ENCODE results near the gene C11orf54. TPM values are rescaled to one million over a fixed set of nuclear protein-coding genes. Genes with fewer than 3 reads are reported as not detected.

C11orf54 gene
- total and polyA plus RNA-seq, 10 of the 15 experiments (the other 5 are each of a cell fraction or from before 2014, with no cell fraction given) = 15.1 to 32.3 (median 26.8) TPM

DNA sequence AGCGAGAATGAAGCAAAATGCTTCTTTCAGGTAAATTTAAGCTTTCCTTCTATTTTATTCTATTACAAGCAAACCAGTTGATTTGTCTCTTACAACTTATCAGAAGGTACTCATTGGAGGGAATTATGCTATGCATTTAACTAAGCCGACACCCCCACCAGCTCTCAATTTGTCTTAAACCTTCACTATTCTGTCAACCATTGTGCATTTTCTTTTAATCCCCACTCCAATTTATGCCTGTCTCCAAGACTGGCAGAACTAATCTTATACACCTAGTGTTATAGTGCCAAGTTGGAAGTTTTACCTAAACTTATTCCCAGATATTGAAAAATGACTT lies 12.7 kb upstream of the C11orf54 start:
- intact Hi-C loops (cut with micrococcal nuclease; ENCODE audit: unreplicated experiment) = no loop called here
- CTCF ChIA-PET = interaction anchor here (1.2 to 1.6 kb wide), 4 partner anchors 9 to 55 kb away, joined by 4 read pairs; partner anchors contain the start of gene MED17
- TF ChIP-seq, protein P1, sequence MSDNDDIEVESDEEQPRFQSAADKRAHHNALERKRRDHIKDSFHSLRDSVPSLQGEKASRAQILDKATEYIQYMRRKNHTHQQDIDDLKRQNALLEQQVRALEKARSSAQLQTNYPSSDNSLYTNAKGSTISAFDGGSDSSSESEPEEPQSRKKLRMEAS (IDR thresholded peaks at IDR 0.05; ENCODE audit: low read depth, low read length) = no peak
- TF ChIP-seq JUNB (IDR thresholded peaks at IDR 0.05) (no peak), STAT1 (conservative IDR thresholded peaks at IDR 0.05) (no peak), RAD51 (IDR thresholded peaks at IDR 0.05) (no peak), SMARCA5 (IDR thresholded peaks at IDR 0.05) (no peak), MTA3 (IDR thresholded peaks at IDR 0.05; ENCODE audit: borderline replicate concordance, low read length) (peak; percentile 73; the same call in 1 of the 2 replicates), ZNF24 (IDR thresholded peaks at IDR 0.05) (no peak), PAX8 (IDR thresholded peaks at IDR 0.05) (no peak), MXI1 (IDR thresholded peaks at IDR 0.05; ENCODE audit: low read depth, low read length) (no peak), CREB1 (IDR thresholded peaks at IDR 0.05; ENCODE audit: low read depth) (no peak), ZBED1 (IDR thresholded peaks at IDR 0.05; ENCODE audit: borderline replicate concordance) (no peak), CREM (IDR thresholded peaks at IDR 0.05; ENCODE audit: low read depth) (no peak), NR2C1 (IDR thresholded peaks at IDR 0.05) (no peak)
- TF ChIP-seq, protein P2, sequence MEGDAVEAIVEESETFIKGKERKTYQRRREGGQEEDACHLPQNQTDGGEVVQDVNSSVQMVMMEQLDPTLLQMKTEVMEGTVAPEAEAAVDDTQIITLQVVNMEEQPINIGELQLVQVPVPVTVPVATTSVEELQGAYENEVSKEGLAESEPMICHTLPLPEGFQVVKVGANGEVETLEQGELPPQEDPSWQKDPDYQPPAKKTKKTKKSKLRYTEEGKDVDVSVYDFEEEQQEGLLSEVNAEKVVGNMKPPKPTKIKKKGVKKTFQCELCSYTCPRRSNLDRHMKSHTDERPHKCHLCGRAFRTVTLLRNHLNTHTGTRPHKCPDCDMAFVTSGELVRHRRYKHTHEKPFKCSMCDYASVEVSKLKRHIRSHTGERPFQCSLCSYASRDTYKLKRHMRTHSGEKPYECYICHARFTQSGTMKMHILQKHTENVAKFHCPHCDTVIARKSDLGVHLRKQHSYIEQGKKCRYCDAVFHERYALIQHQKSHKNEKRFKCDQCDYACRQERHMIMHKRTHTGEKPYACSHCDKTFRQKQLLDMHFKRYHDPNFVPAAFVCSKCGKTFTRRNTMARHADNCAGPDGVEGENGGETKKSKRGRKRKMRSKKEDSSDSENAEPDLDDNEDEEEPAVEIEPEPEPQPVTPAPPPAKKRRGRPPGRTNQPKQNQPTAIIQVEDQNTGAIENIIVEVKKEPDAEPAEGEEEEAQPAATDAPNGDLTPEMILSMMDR (IDR thresholded peaks at IDR 0.05 in 2 of 3, conservative IDR thresholded peaks at IDR 0.05 in 1 of 3; ENCODE audit: control insufficient read depth in 2 of 3, extremely low read depth in 1 of 3, insufficient read depth in 1 of 3, low read depth in 3 of 3, low read length in 3 of 3) = no peak
- TF ChIP-seq, protein P3, sequence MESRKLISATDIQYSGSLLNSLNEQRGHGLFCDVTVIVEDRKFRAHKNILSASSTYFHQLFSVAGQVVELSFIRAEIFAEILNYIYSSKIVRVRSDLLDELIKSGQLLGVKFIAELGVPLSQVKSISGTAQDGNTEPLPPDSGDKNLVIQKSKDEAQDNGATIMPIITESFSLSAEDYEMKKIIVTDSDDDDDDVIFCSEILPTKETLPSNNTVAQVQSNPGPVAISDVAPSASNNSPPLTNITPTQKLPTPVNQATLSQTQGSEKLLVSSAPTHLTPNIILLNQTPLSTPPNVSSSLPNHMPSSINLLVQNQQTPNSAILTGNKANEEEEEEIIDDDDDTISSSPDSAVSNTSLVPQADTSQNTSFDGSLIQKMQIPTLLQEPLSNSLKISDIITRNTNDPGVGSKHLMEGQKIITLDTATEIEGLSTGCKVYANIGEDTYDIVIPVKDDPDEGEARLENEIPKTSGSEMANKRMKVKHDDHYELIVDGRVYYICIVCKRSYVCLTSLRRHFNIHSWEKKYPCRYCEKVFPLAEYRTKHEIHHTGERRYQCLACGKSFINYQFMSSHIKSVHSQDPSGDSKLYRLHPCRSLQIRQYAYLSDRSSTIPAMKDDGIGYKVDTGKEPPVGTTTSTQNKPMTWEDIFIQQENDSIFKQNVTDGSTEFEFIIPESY (IDR thresholded peaks at IDR 0.05) = no peak
- TF ChIP-seq, protein P4, sequence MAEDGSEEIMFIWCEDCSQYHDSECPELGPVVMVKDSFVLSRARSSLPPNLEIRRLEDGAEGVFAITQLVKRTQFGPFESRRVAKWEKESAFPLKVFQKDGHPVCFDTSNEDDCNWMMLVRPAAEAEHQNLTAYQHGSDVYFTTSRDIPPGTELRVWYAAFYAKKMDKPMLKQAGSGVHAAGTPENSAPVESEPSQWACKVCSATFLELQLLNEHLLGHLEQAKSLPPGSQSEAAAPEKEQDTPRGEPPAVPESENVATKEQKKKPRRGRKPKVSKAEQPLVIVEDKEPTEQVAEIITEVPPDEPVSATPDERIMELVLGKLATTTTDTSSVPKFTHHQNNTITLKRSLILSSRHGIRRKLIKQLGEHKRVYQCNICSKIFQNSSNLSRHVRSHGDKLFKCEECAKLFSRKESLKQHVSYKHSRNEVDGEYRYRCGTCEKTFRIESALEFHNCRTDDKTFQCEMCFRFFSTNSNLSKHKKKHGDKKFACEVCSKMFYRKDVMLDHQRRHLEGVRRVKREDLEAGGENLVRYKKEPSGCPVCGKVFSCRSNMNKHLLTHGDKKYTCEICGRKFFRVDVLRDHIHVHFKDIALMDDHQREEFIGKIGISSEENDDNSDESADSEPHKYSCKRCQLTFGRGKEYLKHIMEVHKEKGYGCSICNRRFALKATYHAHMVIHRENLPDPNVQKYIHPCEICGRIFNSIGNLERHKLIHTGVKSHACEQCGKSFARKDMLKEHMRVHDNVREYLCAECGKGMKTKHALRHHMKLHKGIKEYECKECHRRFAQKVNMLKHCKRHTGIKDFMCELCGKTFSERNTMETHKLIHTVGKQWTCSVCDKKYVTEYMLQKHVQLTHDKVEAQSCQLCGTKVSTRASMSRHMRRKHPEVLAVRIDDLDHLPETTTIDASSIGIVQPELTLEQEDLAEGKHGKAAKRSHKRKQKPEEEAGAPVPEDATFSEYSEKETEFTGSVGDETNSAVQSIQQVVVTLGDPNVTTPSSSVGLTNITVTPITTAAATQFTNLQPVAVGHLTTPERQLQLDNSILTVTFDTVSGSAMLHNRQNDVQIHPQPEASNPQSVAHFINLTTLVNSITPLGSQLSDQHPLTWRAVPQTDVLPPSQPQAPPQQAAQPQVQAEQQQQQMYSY (CRISPR knock-in tag; IDR thresholded peaks at IDR 0.05) = no peak
- TF ChIP-seq, protein P5, sequence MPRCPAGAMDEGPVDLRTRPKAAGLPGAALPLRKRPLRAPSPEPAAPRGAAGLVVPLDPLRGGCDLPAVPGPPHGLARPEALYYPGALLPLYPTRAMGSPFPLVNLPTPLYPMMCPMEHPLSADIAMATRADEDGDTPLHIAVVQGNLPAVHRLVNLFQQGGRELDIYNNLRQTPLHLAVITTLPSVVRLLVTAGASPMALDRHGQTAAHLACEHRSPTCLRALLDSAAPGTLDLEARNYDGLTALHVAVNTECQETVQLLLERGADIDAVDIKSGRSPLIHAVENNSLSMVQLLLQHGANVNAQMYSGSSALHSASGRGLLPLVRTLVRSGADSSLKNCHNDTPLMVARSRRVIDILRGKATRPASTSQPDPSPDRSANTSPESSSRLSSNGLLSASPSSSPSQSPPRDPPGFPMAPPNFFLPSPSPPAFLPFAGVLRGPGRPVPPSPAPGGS (IDR thresholded peaks at IDR 0.05; ENCODE audit: borderline replicate concordance, insufficient read depth, low read depth, low read length, poor library complexity, severe bottlenecking) = peak; percentile 55

More for the DNA sequence above, 12.7 kb upstream of the C11orf54 start:
- H3K4me1 ChIP-seq (ENCODE audit: control insufficient read depth, insufficient read depth, low read length) = no peaks in the 10 kb centered on the region
- no peaks in the 10 kb centered on the region for H3K9me3 ChIP-seq (replicated peaks; ENCODE audit: control insufficient read depth, insufficient read depth, low read length)
- FAIRE-seq (no peak), ATAC-seq (peak; percentile 3; the same call in 2 of the 3 replicates), DNase-seq (ENCODE audit: low read depth, low spot score) (no peak)
- H4K20me1 ChIP-seq (ENCODE audit: control insufficient read depth, insufficient read depth) = no peaks in the 10 kb centered on the region
- in situ Hi-C loops (cut with MboI) = no loop called here
- POLR2A ChIA-PET = interaction anchor here (1.1 to 2.2 kb wide), 2 partner anchors 9 to 12 kb away, joined by 3 to 8 read pairs; no protein-coding TSS in a partner anchor
- no peak overlapping the region for H3K27ac ChIP-seq (ENCODE audit: control insufficient read depth, insufficient read depth)
- no TSS peak for BruUV-seq (replicated peaks)
- no peak overlapping the region for H3K4me3 ChIP-seq
- H3K27me3 ChIP-seq (replicated peaks in 1 of 2; ENCODE audit: control insufficient read depth in 2 of 2, insufficient read depth in 2 of 2, low read length in 1 of 2) = no peaks in the 10 kb centered on the region
- no peak overlapping the region for H2AFZ ChIP-seq (ENCODE audit: control insufficient read depth, low read depth, low read length)
- H3K36me3 ChIP-seq (ENCODE audit: control insufficient read depth in 2 of 2, insufficient read depth in 2 of 2, low read length in 1 of 2) = peaks cover 3 to 38% of the 10 kb centered on the region in 2 experiments
- RAD21 ChIA-PET (ENCODE audit: unreplicated experiment) = interaction anchor here (2.2 to 3.8 kb wide), 2 partner anchors 12 to 55 kb away, joined by 6 to 14 read pairs; partner anchors contain the start of genes C11orf54, MED17 and TAF1D
- H3K9ac ChIP-seq (ENCODE audit: control insufficient read depth, insufficient read depth, low read length) = no peak overlapping the region
- peaks cover 8% of the 10 kb centered on the region for H3K79me2 ChIP-seq (ENCODE audit: control insufficient read depth, insufficient read depth, low read length)
- H3K4me2 ChIP-seq (ENCODE audit: control insufficient read depth, insufficient read depth) = no peak overlapping the region
- SMC1A ChIA-PET (ENCODE audit: uncharacterized antibody, unreplicated experiment) = interaction anchor here (6.2 kb wide), 1 partner anchor 12 kb away, joined by 31 read pairs; the partner anchor contains the start of genes C11orf54 and TAF1D
- 73% methylated on average over 2 of the region's 2 CpGs for WGBS (ENCODE audit: insufficient coverage, insufficient replicate concordance, low lambda C conversion rate, missing lambda C conversion rate)
